HCT116 (cell line): Measurements from ENCODE around the gene GRK5.

Source experiments
- EZH2phosphoT487 ChIP-seq: fragments of 200-600 bp; IDR thresholded peaks from 2 replicates; pipeline ENCODE4 v1.6.1; 2018; ENCODE audit warnings: antibody characterized with exemption, borderline replicate concordance
- POLR2AphosphoS5 ChIP-seq: IDR thresholded peaks from 2 replicates; pipeline ENCODE4 v1.6.1; 2011; ENCODE audit warnings: mild to moderate bottlenecking, low read depth, low read length, moderate library complexity
- SP1 ChIP-seq: IDR thresholded peaks from 2 replicates; pipeline ENCODE4 v1.6.1; 2012; ENCODE audit warnings: low read depth
- SRF ChIP-seq: IDR thresholded peaks from 2 replicates; pipeline ENCODE4 v1.6.1; 2012; ENCODE audit warnings: low read depth
- TF ChIP-seq, protein P1 (sequence below), 3 experiments: fragments of 200-600 bp in 1 of 3; sonication (generic) in 1 of 3; IDR thresholded peaks in 2 of 3; conservative IDR thresholded peaks in 1 of 3; 2 replicates each; pipeline ENCODE4 v1.5.1; 2012 to 2017; ENCODE audit warnings: low read depth in 2 of 3, low read length in 2 of 3, antibody characterized with exemption in 1 of 3, borderline replicate concordance in 1 of 3, control low read depth in 1 of 3, mild to moderate bottlenecking in 1 of 3, mixed read lengths in 1 of 3, mixed run types in 1 of 3, moderate library complexity in 1 of 3; ENCODE audit not compliant: insufficient read depth in 1 of 3
- TF ChIP-seq, protein P2 (sequence below): IDR thresholded peaks from 2 replicates; pipeline ENCODE4 v1.6.1; 2011; ENCODE audit warnings: mild to moderate bottlenecking, low read length, moderate library complexity; ENCODE audit not compliant: insufficient replicate concordance; ENCODE audit errors: extremely low read depth

DNA sequence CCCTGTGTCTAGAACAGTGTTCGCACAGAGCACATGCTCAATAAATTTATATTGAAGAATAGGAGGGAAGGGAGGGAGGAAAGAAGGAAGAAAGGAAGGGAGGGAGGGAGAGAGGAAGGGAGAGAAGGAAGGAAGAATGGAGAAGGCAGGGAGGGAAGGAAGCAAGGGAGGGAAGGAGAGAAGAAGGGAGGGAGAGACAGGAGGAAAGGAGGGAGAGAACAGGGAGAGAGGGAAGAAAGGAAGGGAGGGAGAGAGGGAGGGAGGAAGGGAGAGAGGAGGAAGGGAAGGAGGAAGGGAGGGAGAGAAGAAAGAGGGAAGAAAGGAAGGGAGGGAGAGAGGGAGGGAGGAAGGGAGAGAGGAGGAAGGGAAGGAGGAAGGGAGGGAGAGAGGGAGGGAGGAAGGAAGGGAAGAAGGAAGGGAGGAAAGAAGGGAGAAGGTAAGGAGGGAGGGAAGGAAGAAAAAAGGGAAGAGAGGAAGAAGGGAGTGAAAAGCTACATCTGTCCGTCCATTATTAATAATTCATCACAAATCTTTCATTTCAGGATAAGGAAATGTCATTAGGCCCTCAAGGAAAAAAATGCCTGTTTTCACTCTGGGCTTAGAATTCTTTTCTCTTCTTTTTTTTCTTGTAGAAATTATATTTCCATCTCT, 79.7 kb downstream of the GRK5 start:
- TF ChIP-seq, protein P1, sequence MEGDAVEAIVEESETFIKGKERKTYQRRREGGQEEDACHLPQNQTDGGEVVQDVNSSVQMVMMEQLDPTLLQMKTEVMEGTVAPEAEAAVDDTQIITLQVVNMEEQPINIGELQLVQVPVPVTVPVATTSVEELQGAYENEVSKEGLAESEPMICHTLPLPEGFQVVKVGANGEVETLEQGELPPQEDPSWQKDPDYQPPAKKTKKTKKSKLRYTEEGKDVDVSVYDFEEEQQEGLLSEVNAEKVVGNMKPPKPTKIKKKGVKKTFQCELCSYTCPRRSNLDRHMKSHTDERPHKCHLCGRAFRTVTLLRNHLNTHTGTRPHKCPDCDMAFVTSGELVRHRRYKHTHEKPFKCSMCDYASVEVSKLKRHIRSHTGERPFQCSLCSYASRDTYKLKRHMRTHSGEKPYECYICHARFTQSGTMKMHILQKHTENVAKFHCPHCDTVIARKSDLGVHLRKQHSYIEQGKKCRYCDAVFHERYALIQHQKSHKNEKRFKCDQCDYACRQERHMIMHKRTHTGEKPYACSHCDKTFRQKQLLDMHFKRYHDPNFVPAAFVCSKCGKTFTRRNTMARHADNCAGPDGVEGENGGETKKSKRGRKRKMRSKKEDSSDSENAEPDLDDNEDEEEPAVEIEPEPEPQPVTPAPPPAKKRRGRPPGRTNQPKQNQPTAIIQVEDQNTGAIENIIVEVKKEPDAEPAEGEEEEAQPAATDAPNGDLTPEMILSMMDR (IDR thresholded peaks at IDR 0.05 in 2 of 3, conservative IDR thresholded peaks at IDR 0.05 in 1 of 3; ENCODE audit: borderline replicate concordance in 1 of 3, insufficient read depth in 1 of 3, low read depth in 2 of 3, low read length in 2 of 3): no peak
- TF ChIP-seq SP1: no peak
- TF ChIP-seq, protein P2, sequence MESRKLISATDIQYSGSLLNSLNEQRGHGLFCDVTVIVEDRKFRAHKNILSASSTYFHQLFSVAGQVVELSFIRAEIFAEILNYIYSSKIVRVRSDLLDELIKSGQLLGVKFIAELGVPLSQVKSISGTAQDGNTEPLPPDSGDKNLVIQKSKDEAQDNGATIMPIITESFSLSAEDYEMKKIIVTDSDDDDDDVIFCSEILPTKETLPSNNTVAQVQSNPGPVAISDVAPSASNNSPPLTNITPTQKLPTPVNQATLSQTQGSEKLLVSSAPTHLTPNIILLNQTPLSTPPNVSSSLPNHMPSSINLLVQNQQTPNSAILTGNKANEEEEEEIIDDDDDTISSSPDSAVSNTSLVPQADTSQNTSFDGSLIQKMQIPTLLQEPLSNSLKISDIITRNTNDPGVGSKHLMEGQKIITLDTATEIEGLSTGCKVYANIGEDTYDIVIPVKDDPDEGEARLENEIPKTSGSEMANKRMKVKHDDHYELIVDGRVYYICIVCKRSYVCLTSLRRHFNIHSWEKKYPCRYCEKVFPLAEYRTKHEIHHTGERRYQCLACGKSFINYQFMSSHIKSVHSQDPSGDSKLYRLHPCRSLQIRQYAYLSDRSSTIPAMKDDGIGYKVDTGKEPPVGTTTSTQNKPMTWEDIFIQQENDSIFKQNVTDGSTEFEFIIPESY: no peak
- no peak for TF ChIP-seq EZH2phosphoT487
- no peak for TF ChIP-seq POLR2AphosphoS5
- TF ChIP-seq SRF: no peak
